ENCODE data around the gene SNIP1.
"Not testable (repeated sequence)": the region's sequence is repeated elsewhere in the genome, so short reads cannot be mapped to it uniquely, and the experiment has no call there.

Gene SNIP1

GRCh38 chr1:37559080-37559479 is 5.0 kb upstream of the SNIP1 start:
- no peak for DNase-seq (ENCODE audit: low spot score)

DNA sequence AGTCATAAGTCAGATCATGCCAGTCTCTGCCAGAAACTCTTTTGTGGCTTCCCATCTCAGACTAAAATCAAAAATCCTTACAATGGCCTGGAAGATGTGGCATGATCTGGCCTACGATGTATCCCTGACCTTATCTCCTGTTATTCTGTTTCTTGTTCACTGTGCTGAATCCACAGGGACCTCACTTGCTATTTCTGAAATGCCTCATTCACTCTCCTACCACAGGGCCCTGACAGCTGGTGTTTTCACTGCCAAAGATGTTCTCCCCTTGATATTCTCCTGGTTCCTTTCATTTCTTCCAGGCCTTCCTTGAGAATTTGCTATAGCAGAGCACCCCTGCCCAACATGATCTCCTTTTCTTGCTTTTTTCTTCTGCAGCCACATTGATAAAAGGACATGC is 4.3 kb upstream of the SNIP1 start:
- no peak for DNase-seq (ENCODE audit: low spot score)

- DNase-seq (ENCODE audit: low spot score) = no peak
Observed at GRCh38 chr1:37557402-37557801, 3.3 kb upstream of the SNIP1 start.

DNA sequence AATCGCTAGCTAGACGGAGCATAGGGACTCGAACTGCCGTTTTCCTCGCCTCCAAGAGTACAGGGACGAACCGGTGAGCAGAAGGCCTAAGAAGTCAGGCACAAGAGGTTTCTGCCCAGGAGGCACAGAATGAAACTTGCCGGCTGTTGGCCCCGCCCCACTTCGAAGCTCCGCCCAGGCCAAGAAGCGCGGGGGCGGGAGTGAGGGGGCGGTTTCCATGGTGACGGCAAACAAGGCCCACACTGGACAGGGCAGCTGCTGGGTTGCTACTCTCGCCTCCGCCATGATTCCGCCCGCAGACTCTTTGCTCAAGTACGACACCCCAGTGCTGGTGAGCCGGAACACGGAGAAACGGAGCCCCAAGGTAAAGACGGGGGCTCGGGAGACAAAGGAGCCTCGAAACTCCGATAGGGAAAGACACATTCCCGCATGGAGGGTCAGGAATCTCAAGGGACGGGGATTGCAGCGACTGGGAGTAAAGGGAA is 2.7 kb upstream of the SNIP1 start, which contains the start of gene DNALI1:
DNALI1 (plus strand) TSS at position 229 of the 485 bp plus-strand sequence; CDS start at position 284, 55 bp downstream.
- peak; percentile 70 for DNase-seq (ENCODE audit: low spot score)

GRCh38 chr1:37553598-37553926 is 531 bp downstream of the SNIP1 start:
- no peak for DNase-seq (ENCODE audit: low spot score)

DNA sequence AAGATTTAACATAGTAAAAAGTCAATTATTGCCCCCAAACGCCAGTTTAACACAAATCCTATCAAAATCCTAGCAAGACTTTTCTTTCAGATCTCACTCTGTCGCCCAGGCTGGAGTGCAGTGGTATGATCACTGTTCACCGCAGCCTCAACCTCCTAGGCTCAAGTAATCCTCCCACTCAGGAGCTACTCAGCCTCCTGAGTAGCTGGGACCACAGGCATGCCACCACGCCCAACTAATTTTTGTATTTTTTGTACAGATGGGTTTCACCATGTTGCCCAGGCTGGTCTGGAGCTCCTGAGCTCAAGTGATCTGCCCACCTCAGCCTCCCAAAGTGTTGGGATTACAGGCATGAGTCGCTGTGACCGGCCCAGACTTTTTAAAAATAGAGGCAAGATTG is 4.8 kb downstream of the SNIP1 start:
- no peak for DNase-seq (ENCODE audit: low spot score)

DNA sequence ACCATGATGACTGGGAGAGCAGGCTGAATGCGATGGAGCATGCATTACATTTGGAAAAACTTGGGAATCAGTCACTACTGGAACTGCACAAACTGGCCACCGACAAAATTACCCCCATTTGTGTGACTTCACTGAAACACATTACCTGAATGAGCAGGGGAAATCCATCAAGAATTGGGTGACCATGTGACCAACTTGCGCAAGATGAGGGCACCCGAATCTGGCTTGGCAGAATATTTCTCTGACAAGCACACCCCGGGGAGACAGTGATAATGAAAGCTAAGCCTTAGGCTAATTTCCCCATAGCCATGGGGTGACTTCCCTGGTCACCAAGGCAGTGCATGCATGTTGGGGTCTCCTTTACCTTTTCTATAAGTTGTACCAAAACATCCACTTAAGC is 9.1 kb downstream of the SNIP1 start:
- no peak for DNase-seq (ENCODE audit: low spot score)

DNA sequence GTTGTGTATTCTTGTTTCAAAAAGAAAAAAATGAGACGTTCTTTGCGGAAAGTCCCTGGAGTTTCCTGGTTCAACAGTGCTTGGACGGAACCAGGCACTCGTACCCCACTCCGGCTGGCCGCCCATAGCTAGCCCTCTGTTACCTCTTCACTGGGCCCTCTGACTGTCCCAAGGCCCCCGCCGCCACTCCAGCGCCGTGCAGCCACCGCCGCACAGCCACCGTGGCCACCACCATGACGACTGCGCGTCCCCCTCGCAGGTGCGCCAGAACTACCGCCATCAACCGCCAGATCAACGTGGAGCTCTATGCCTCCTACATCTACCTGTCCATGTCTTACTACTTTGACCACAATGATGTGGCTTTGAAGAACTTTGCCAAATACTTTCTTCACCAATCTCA is 9.6 kb downstream of the SNIP1 start:
- DNase-seq (ENCODE audit: low spot score) = no peak

DNA sequence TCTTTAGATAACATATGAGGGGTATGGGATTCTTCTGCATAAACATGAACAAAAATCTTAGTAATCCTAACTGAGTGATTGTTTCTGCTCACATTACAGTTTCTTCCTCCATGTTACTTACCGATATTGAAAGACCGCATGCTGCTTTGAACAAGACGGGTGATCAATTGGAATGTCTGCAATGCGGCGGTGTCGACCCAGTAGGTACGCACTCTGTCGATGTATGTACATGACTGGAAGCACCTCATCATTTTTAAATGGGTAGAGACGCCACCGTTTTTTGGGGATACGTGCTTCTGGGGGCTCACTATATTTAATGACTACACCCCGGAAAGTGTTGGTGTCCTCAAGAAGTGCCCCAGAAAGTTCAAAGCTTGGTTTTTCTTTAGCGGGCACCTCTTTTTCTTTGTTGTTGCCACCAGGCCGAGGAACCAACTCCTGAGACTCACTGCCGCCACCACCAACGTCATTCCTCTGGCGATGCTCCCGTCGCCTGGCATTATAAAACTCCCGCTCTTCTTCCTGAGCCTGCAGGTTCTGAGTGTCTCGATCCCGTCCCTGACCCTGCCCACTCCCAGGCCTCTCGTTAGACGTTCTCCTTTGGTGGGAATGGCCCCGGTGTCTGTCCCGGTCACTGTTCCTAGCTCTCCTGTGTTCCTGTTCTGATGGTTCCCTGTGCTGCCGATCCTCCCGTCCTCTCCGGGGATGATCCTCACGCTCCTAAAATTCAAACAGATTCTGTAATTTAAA is 13.9 kb downstream of the SNIP1 start:
- DNase-seq (ENCODE audit: low spot score) = no peak

DNA sequence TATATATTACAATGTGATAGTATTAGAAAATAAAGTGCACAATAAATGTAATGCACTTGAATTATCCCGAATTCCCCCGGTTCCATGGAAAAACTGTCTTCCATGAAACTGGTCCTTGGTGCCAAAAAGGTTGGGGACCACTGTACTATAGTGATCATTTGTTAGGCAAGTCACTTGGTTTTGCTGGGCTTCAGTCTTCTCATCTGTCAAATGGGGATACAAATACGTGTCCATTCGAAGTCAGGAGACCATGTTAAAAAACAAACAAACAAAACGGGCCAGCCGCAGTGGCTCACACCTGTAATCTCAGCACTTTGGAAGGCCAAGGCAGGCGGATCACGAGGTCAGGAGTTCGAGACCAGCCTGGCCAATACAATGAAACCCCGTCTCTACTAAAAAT is 14.9 kb downstream of the SNIP1 start:
- DNase-seq (ENCODE audit: low spot score) = not testable (repeated sequence)

- no peak for DNase-seq (ENCODE audit: low spot score)
Observed at GRCh38 chr1:37537378-37537777, 16.7 kb downstream of the SNIP1 start.

DNA sequence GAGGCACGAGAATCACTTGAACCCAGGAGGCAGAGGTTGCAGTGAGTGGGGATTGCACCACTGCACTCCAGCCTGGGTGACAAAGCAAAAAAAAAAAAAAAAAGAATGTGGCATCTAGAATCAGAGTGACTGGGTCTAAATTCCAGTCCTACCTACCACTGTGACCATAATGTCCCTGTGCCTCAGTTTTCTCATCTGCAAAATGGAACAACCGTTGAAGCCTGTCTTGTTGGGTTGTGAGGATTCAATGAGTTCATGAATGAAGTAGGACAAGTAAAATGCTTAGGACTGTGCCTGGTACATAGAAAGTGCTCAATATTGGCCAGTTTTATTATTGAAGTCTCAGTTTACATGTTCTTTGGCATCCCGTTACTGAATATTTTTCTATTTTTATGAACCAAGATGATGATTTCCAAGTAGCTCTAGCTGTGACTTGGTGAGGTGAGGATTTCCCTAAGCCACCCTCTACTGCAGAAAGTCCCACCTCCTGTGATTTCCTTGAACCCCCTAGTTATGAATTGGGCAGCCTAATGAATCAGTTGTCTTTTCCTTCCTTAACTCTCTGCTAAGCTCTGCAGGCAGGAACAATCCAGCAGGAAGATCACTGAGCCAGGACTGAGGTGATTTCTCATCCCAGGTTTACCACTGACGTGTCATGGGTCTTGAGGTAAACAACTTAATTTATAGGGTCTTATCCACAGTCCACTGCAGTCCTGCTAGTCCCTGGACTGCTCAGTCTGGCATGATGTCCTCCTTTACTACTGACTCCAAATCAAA is 20.6 kb downstream of the SNIP1 start:
- DNase-seq (ENCODE audit: low spot score) = no peak

DNA sequence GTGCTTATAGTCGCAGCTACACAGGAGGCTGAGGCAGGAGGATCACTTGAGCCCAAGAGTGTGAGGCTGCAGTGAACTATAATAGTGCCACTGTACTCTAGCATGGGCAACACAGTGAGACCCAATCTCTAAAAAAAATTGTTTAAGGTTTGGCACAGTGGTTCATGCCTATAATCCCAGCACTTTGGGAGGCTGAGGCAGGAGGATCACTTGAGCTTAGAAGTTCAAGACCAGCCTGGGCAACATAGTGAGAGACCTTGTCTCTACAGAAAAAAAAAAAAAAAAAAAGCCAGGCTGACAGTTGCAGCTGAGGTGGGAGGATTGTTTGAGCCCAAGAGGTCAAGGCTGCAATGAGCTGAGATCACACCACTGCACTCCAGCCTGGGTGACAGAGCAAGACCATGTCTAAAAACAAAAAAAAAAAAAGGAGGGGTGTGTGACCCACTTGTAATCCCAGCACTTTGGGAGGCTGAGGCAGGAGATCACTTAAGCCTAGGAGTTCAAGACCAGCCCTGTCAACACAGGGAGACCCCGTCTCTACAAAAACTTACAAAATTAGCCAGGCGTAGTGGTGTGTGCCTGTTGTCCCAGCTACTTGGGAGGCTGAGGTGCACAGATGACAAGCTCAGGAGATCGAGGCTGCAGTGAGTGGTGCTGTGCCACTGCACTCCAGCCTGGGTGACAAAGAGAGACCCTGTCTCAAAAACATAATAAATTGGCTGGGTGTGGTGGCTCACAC is 21.5 kb downstream of the SNIP1 start:
- not testable (repeated sequence) for DNase-seq (ENCODE audit: low spot score)

GRCh38 chr1:37529888-37530287 is 24.2 kb downstream of the SNIP1 start:
- not testable (repeated sequence) for DNase-seq (ENCODE audit: low spot score)

DNA sequence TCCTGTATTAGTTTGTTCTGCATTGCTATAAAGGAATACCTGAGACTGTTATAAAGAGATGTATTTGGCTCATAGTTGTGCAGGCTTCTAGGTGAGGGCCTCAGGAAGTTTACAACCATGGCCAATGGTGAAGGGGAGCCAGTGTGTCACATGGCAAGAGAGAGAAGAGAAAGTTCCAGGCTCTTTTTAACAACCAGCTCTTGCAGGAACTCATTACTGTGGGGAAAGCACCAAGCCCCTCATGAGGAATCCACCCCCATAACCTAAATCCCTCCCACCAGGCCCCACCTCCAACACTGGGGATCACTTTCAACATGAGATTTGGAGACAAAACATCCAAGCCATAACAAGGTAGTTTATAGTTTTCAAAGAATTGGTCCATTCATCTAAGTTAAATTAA is 34.5 kb downstream of the SNIP1 start:
- DNase-seq (ENCODE audit: low spot score) = no peak

GRCh38 chr1:37518929-37519328 is 35.2 kb downstream of the SNIP1 start:
- DNase-seq (ENCODE audit: low spot score) = not testable (repeated sequence)

- not testable (repeated sequence) for DNase-seq (ENCODE audit: low spot score)
Observed at GRCh38 chr1:37518241-37518640, 35.9 kb downstream of the SNIP1 start.

DNA sequence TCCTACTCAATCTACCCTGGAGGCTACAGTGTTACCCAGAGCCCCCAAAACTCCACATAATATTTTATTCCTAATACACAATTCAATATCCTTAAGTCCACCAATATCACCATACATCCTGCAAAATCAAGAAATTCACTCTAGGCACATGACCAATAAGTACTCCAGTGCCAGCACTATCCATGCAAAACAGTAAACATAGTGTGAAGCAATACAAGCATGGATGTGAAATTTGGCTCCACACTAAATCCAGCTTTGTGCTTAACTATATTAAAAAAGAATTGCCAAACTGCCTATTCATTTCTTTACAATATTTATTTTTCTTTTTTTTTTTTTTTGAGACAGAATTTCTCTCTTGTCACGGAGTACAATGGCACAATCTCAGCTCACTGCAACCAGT is 36.5 kb downstream of the SNIP1 start:
- DNase-seq (ENCODE audit: low spot score) = no peak

DNA sequence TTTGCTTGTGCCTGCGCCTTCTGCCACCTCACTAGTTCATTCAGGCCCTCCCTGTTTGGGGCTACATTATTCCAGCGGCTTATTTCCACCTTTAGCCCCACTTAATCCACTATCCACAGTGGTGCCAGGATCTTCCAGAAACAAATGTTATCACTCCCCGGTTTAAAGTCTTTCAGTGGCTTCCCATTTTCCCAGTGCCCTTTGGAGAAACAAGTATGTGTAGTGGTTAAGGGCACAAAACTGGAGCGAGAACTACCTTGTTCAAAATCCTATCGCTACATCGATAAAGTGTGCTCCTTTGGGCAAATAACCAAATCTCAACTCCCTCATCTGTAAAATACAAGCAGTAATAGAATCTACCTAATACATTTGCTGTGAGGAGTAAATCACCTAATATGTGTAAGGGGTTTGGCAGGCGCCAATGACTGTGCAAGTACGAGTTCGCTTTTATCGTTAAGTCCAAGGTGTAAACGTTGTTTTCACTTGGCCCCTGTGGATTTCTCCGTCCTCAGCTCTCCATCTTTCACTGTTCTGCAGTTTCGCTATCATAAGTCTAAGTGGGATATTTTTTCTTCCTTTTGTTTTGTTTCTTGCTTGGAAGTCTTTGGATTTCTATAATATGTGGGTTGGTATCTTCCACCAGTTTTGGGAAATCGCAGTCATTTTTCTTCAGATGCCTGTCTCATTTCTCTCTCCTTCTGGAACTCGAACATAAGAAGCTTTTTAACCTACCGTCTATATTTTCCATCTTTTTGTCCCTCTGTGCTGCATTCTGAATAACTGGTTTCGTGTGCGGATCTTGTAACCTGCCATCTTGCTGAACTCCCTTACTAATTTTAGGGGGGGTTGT is 38.7 kb downstream of the SNIP1 start:
- DNase-seq (ENCODE audit: low spot score) = peak; percentile 37

DNA sequence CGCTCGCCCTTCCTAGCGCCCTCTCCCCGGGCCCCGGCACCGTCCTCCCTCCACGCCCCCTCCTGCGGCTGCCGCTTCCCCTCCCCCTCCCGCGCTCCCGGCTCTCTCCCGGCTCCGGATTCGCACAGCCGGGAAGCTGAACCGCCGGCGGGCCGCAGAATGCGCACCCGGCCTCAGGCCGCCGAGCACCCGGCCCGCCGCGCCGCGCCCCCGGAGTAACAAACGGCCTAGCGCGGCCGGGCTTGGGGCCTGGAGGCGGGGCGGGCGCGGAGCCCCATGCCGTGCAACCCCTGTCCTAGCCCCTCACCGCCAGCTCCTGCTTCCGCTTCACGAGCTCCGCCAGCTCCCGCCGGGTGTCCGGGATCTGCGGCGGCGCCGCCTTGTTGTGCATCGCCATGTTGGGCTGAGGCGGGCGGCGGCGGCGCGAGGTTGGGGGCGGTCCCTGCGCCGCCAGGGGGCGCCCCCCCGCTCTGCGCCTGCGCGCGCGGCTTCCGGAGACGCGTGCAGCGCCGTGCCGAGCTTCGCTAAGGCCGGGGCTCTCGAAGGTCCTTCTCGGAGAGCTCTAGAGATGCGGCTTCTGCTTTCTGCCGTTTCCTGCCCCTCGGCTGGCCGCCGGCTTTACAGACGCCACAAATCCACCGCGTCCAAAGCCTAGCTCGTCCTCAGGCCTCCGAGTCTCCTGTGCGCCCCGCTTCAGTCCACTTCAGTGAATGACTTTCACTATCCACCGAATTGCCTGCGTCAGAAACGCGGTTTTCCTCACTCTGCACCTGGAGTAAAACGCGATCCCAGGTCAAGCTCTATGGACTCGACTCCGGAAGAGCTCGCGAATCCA is 39.5 kb downstream of the SNIP1 start, which contains the start of gene MEAF6:
MEAF6 (minus strand) TSS at position 417 of the 835 bp plus-strand sequence; CDS start at position 397, 20 bp downstream.
- peak; percentile 70 for DNase-seq (ENCODE audit: low spot score)
